NCI-H1417 (cell line): Measurements from ENCODE around the gene SLC22A3.

Experiments used
- DNase-seq, 3 experiments: peaks; one replicate each; lab custom pipeline; 2025; lab: John Stamatoyannopoulos, UW

Gene SLC22A3

GRCh38 chr6:160417146-160417545 lies 69.0 kb downstream of the SLC22A3 start:
- no peak for DNase-seq

- no peak for DNase-seq
Measured at GRCh38 chr6:160417550-160417949, 69.4 kb downstream of the SLC22A3 start.

GRCh38 chr6:160418370-160418769 lies 70.2 kb downstream of the SLC22A3 start:
- no peak for DNase-seq

- no peak for DNase-seq
Measured at GRCh38 chr6:160419488-160419887, 71.3 kb downstream of the SLC22A3 start.

- DNase-seq, result no peak
Measured at GRCh38 chr6:160420253-160420968, 72.2 kb downstream of the SLC22A3 start.

- DNase-seq, result no peak
Measured at GRCh38 chr6:160420969-160421556, 72.9 kb downstream of the SLC22A3 start.

- DNase-seq, result no peak
Measured at GRCh38 chr6:160421854-160422253, 73.7 kb downstream of the SLC22A3 start.

GRCh38 chr6:160424256-160424655 lies 76.1 kb downstream of the SLC22A3 start:
- DNase-seq, result no peak

GRCh38 chr6:160426136-160426535 lies 78.0 kb downstream of the SLC22A3 start:
- no peak for DNase-seq

- DNase-seq, result no peak
Measured at GRCh38 chr6:160427312-160428068, 79.3 kb downstream of the SLC22A3 start.

GRCh38 chr6:160428069-160428430 lies 79.9 kb downstream of the SLC22A3 start:
- no peak for DNase-seq

GRCh38 chr6:160428818-160429619 lies 80.8 kb downstream of the SLC22A3 start:
- DNase-seq, result no peak

- DNase-seq, result no peak
Measured at GRCh38 chr6:160429620-160429895, 81.4 kb downstream of the SLC22A3 start.

GRCh38 chr6:160430203-160430602 lies 82.0 kb downstream of the SLC22A3 start:
- DNase-seq, result no peak

- DNase-seq, result no peak
Measured at GRCh38 chr6:160430751-160431150, 82.6 kb downstream of the SLC22A3 start.

- DNase-seq, result no peak
Measured at GRCh38 chr6:160431226-160431625, 83.0 kb downstream of the SLC22A3 start.

GRCh38 chr6:160431791-160432404 lies 83.7 kb downstream of the SLC22A3 start:
- no peak for DNase-seq

- DNase-seq, result no peak
Measured at GRCh38 chr6:160435935-160436334, 87.8 kb downstream of the SLC22A3 start.

GRCh38 chr6:160437154-160437553 lies 89.0 kb downstream of the SLC22A3 start:
- DNase-seq, result no peak

- DNase-seq, result no peak
Measured at GRCh38 chr6:160437775-160438174, 89.6 kb downstream of the SLC22A3 start.

- DNase-seq, result no peak
Measured at GRCh38 chr6:160438481-160438880, 90.3 kb downstream of the SLC22A3 start.

- no peak for DNase-seq
Measured at GRCh38 chr6:160439751-160440150, 91.6 kb downstream of the SLC22A3 start.
